K562 (cell line): ENCODE results near the gene MANBA. TPM values are rescaled to one million over a fixed set of nuclear protein-coding genes. Genes with fewer than 3 reads are reported as not detected.

Source experiments
- ATAC-seq: fragments of 200-7000 bp; cut with Tn5 transposase; 3 replicates; pipeline ENCODE4 v1.9.1; 2020; ENCODE audit warnings: moderate library complexity
- BruUV-seq: library from RNA; stranded (reverse); fragments of 400-500 nt; replicated peaks from 2 replicates; lab custom pipeline; 2021; lab: Mats Ljungman, UMichigan
- CTCF ChIA-PET: fragments of 300-600 bp; formaldehyde crosslinking; extraction: SDS; loops from one replicate; lab custom pipeline; 2021; ENCODE audit warnings: low intra/inter-chr PET ratio; lab: Yijun Ruan, JAX
- POLR2A ChIA-PET: fragments of 300-600, 350-650 bp; sonication (Branson Sonifier 250); formaldehyde crosslinking; extraction: SDS; loops from one replicate; lab custom pipeline; 2021; ENCODE audit warnings: antibody characterized with exemption, inconsistent platforms; lab: Yijun Ruan, JAX
- DNase-seq, 4 experiments: peaks; one replicate each; pipeline versions ENCODE4 v3.0.0 to v3.0.0-alpha.2; 2011 to 2018; ENCODE audit warnings: low spot score in 3 of 4, mixed read lengths in 3 of 4; ENCODE audit errors: extremely low read depth in 1 of 4
- FAIRE-seq: peaks from 2 replicates; lab custom pipeline; 2011; peaks lifted over from hg19 to GRCh38; lab: Jason Lieb, UNC
- H2AFZ ChIP-seq: 2 replicates; pipeline ENCODE4 v1.6.0; 2011; ENCODE audit warnings: low read depth, low read length, control low read depth, inconsistent platforms
- H3K27ac ChIP-seq: fragments of 200-600 bp; 3 replicates; pipeline ENCODE4 v1.8.0; 2011; ENCODE audit warnings: low read depth, mild to moderate bottlenecking, control low read depth, inconsistent platforms, low read length, moderate library complexity, mixed read lengths; ENCODE audit errors: extremely low read depth
- H3K27me3 ChIP-seq, 2 experiments: fragments of 300-600 bp in 1 of 2; 2 replicates in 1 of 2; 3 replicates in 1 of 2; pipeline versions ENCODE4 v1.6.0 to v1.8.0; 2011; ENCODE audit warnings: inconsistent platforms in 2 of 2, low read length in 2 of 2, mild to moderate bottlenecking in 1 of 2, mixed read lengths in 1 of 2, moderate library complexity in 1 of 2; ENCODE audit not compliant: control insufficient read depth in 2 of 2, insufficient read depth in 2 of 2
- H3K36me3 ChIP-seq: fragments of 300-600 bp; 3 replicates; pipeline ENCODE4 v1.8.0; 2011; ENCODE audit warnings: mild to moderate bottlenecking, low read length, inconsistent platforms; ENCODE audit not compliant: control insufficient read depth, insufficient read depth
- H3K4me1 ChIP-seq, 2 experiments: fragments of 200-600 bp in 1 of 2; replicated peaks in 1 of 2; 2 replicates in 1 of 2; 3 replicates in 1 of 2; pipeline versions ENCODE4 v1.5.1 to v1.8.0; 2011; ENCODE audit warnings: inconsistent platforms in 2 of 2, low read length in 2 of 2, mild to moderate bottlenecking in 1 of 2, mixed read lengths in 1 of 2, moderate library complexity in 1 of 2; ENCODE audit not compliant: control insufficient read depth in 2 of 2, insufficient read depth in 2 of 2
- H3K4me2 ChIP-seq: 2 replicates; pipeline ENCODE4 v1.6.1; 2011; ENCODE audit warnings: low read length, control low read depth, inconsistent platforms, mixed read lengths; ENCODE audit not compliant: insufficient read depth
- H3K4me3 ChIP-seq: fragments of 200-600 bp; sonication (generic), shearing (Covaris generic); 2 replicates; pipeline ENCODE4 v1.5.1; 2016; ENCODE audit warnings: control low read depth, inconsistent platforms
- H3K79me2 ChIP-seq: fragments of 200-600 bp; 3 replicates; pipeline ENCODE4 v1.8.0; 2011; ENCODE audit warnings: low read length, inconsistent platforms; ENCODE audit not compliant: control insufficient read depth, insufficient read depth
- H3K9ac ChIP-seq, 2 experiments: 2 replicates each; pipeline versions ENCODE4 v1.6.0 to v1.6.1; 2011; ENCODE audit warnings: low read depth in 2 of 2, low read length in 2 of 2, control low read depth in 1 of 2, inconsistent platforms in 1 of 2, mild to moderate bottlenecking in 1 of 2, mixed read lengths in 1 of 2; ENCODE audit not compliant: insufficient read depth in 1 of 2
- H3K9me1 ChIP-seq: one replicate; pipeline ENCODE4 v1.6.0; 2011; ENCODE audit warnings: inconsistent platforms, mild to moderate bottlenecking, low read length, moderate library complexity; ENCODE audit not compliant: control insufficient read depth, insufficient read depth
- H3K9me3 ChIP-seq: replicated peaks from 2 replicates; pipeline ENCODE4 v1.5.1; 2011; ENCODE audit warnings: low read depth, low read length, inconsistent platforms; ENCODE audit not compliant: control insufficient read depth, insufficient read depth
- H4K20me1 ChIP-seq: replicated peaks from 2 replicates; pipeline ENCODE4 v1.6.1; 2011; ENCODE audit warnings: low read length, inconsistent platforms, mixed read lengths; ENCODE audit not compliant: control insufficient read depth, insufficient read depth
- GTF2F1 ChIP-seq: IDR thresholded peaks from 2 replicates; pipeline ENCODE4 v1.6.1; 2011; ENCODE audit warnings: low read depth, low read length, improper control_type of control experiment
- PTTG1 ChIP-seq: fragments of 450-650 bp; IDR thresholded peaks from 2 replicates; pipeline ENCODE4 v1.6.1; 2016; ENCODE audit warnings: low read depth, mild to moderate bottlenecking, missing genetic modification characterization, missing compliant biosample characterization
- ZC3H8 ChIP-seq: fragments of 450-650 bp; IDR thresholded peaks from 2 replicates; pipeline ENCODE4 v1.6.1; 2017
- ZFP36 ChIP-seq: fragments of 150-350 bp; IDR thresholded peaks from 2 replicates; pipeline ENCODE4 v1.6.1; 2018; ENCODE audit warnings: low read length, low read depth; ENCODE audit not compliant: partially characterized antibody
- ZNF75A ChIP-seq: fragments of 450-650 bp; formaldehyde crosslinking; IDR thresholded peaks from 2 replicates; pipeline ENCODE4 v1.4.0; 2020; ENCODE audit warnings: mild to moderate bottlenecking
- WGBS: fragments of 100-300 bp; shearing (Covaris generic); methylation state at CpG from one replicate; pipeline ENCODE4 v1.1.6; 2016; ENCODE audit warnings: low coverage, mixed read lengths; ENCODE audit not compliant: insufficient coverage; ENCODE audit errors: missing lambda C conversion rate; 5-methylcytosine and 5-hydroxymethylcytosine counted together
- in situ Hi-C: fragments of 300-500 bp; cut with MboI; formaldehyde crosslinking; loops from 4 replicates; pipeline ENCODE4 v1.15.0; 2018; ENCODE audit warnings: inconsistent platforms, mixed read lengths
- intact Hi-C: fragments of 100-400 bp; cut with micrococcal nuclease; formaldehyde crosslinking; loops from 2 replicates; pipeline ENCODE4 v1.14.2; 2022
- polyA plus RNA-seq, 8 experiments: library from polyadenylated mRNA; depleted of rRNA in 4 of 8; stranded (reverse) in 5 of 8; unstranded in 3 of 8; fragments of >200 nt; fragmentation: Nextera tagmentation in 2 of 8; fragmentation: Illumina TruSeq in 1 of 8; extraction: Ambion mirVana in 2 of 8; extraction: Trizol in 1 of 8; gene quantifications; 2 replicates each; pipeline versions ENCODE4 v1.2.1 to v1.2.3, GENCODE V29; 2011 to 2014; ENCODE audit warnings: inconsistent platforms in 1 of 8, missing spikeins in 1 of 8
- total RNA-seq, 7 experiments: library from RNA; depleted of rRNA in 6 of 7; stranded (reverse); fragments of >200 nt in 6 of 7; fragmentation: Illumina TruSeq in 2 of 7; extraction: Trizol in 2 of 7; gene quantifications; 2 replicates each; pipeline versions ENCODE4 v1.2.1 to v1.2.3, GENCODE V29; 2011 to 2021; ENCODE audit warnings: low replicate concordance in 1 of 7
- TF ChIP-seq, protein P1 (sequence below): fragments of 250-450 bp; sonication (Bioruptor Pico); IDR thresholded peaks from 2 replicates; pipeline ENCODE4 v1.5.0; 2020; ENCODE audit warnings: mild to moderate bottlenecking, borderline replicate concordance
- TF ChIP-seq, protein P2 (sequence below): fragments of 450-650 bp; IDR thresholded peaks from one replicate; pipeline ENCODE4 v1.6.1; 2018; ENCODE audit warnings: mild to moderate bottlenecking, moderate library complexity; ENCODE audit not compliant: partially characterized antibody

MANBA gene
- total and polyA plus RNA-seq, 9 of the 15 experiments (the other 6 are each of a cell fraction or from before 2014, with no cell fraction given) = 1.8 to 12.9 (median 7.7) TPM

- TF ChIP-seq, protein P1, sequence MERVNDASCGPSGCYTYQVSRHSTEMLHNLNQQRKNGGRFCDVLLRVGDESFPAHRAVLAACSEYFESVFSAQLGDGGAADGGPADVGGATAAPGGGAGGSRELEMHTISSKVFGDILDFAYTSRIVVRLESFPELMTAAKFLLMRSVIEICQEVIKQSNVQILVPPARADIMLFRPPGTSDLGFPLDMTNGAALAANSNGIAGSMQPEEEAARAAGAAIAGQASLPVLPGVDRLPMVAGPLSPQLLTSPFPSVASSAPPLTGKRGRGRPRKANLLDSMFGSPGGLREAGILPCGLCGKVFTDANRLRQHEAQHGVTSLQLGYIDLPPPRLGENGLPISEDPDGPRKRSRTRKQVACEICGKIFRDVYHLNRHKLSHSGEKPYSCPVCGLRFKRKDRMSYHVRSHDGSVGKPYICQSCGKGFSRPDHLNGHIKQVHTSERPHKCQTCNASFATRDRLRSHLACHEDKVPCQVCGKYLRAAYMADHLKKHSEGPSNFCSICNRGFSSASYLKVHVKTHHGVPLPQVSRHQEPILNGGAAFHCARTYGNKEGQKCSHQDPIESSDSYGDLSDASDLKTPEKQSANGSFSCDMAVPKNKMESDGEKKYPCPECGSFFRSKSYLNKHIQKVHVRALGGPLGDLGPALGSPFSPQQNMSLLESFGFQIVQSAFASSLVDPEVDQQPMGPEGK (CRISPR knock-in tag) = no peak
- TF ChIP-seq ZFP36 (no peak), GTF2F1 (no peak)
Measured at GRCh38 chr4:102589743-102590142, 171.0 kb downstream of the MANBA start (continued).

DNA sequence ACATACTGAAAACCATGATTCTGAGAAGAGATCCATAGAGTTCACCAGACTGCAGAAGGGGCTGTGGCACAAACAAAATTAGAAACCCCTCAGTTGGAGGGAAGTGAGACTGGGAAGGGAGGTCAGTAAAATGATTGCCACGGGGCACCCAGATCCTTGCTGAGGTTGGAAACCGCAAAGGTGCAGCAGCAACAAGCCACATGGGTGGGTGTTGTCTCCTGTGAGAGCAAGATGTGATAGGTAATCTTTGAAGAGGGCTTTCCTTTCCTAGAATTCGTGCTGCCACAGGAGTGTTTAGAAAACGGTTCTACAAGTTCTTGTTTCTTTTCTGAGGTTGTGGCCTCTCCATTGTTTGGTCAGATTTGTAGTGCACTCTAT lies 174.1 kb downstream of the MANBA start:
- intact Hi-C loops = no loop called here
- in situ Hi-C loops = no loop called here
- whole genome bisulfite sequencing = 8% methylated on average over 4 of the region's 4 CpGs
- no peak for DNase-seq
- no peak overlapping the region for H3K9ac ChIP-seq
- no peaks in the 10 kb centered on the region for H3K27me3 ChIP-seq
- POLR2A ChIA-PET = no interaction called here
- H3K27ac ChIP-seq = no peak overlapping the region
- H3K79me2 ChIP-seq = no peaks in the 10 kb centered on the region
- no peaks in the 10 kb centered on the region for H3K9me1 ChIP-seq
- no TSS peak for BruUV-seq
- no peak overlapping the region for H3K4me2 ChIP-seq
- TF ChIP-seq ZNF75A (CRISPR knock-in tag) = no peak
- TF ChIP-seq PTTG1 (tag) = no peak
- TF ChIP-seq ZC3H8 = no peak
- TF ChIP-seq, protein P2, sequence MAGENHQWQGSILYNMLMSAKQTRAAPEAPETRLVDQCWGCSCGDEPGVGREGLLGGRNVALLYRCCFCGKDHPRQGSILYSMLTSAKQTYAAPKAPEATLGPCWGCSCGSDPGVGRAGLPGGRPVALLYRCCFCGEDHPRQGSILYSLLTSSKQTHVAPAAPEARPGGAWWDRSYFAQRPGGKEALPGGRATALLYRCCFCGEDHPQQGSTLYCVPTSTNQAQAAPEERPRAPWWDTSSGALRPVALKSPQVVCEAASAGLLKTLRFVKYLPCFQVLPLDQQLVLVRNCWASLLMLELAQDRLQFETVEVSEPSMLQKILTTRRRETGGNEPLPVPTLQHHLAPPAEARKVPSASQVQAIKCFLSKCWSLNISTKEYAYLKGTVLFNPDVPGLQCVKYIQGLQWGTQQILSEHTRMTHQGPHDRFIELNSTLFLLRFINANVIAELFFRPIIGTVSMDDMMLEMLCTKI = no peak
- H4K20me1 ChIP-seq = no peaks in the 10 kb centered on the region
- FAIRE-seq = no peak
- no peak overlapping the region for H2AFZ ChIP-seq
- peaks cover 7% of the 10 kb centered on the region; the same call in 1 of the 3 replicates for H3K36me3 ChIP-seq
- no peak for ATAC-seq
- no peaks in the 10 kb centered on the region for H3K9me3 ChIP-seq
- CTCF ChIA-PET = no interaction called here
- no peak overlapping the region for H3K4me3 ChIP-seq
- no peaks in the 10 kb centered on the region for H3K4me1 ChIP-seq
